ENCODE data around the gene TMEM115.

The TMEM115 gene

GRCh38 chr3:50352781-50353180 is 6.5 kb downstream of the TMEM115 start:
- peak; percentile 58 for DNase-seq (ENCODE audit: low spot score)

DNA sequence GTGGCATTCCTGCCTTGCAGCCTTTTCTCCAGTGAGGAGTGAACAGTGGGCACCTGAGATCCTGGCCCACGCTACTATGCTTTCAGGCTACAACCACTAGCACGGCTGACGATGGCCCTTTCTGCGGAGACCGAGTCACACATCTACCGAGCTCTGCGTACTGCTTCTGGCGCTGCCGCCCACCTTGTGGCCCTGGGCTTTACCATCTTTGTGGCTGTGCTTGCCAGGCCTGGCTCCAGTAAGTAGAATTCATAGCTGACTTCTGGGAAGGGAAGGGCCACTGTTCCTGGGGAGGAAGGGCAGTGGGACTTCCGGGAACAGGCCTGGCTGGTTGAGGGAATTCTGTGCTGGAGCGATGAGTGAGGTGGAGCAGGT is 8.0 kb downstream of the TMEM115 start:
- DNase-seq (ENCODE audit: low spot score), result no peak

GRCh38 chr3:50350527-50351322 is 8.6 kb downstream of the TMEM115 start, which contains the start of the genes CYB561D2 and NPRL2:
Gene CYB561D2 (plus strand): TSS chr3:50350862. CDS start chr3:50351434, 572 bp downstream.
Gene NPRL2 (minus strand): TSS chr3:50350775. CDS start chr3:50350652, 123 bp downstream.
- peak; percentile 99 for DNase-seq (ENCODE audit: low spot score)

DNA sequence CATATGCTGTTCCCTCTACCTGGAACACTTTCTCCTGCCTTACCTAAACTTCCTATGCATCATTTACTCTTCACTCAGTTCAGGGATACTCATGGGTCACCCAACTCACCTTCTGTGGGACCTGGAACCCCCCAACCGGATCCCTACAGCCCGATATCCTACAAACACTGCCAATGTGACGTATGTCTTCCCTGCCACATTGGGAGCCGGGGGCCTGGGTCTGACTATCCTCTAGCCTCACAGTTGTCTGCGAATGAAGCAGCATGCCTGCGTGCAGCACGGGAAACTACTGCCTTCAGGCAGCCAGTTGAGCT is 9.2 kb downstream of the TMEM115 start:
- DNase-seq (ENCODE audit: low spot score), result no peak

DNA sequence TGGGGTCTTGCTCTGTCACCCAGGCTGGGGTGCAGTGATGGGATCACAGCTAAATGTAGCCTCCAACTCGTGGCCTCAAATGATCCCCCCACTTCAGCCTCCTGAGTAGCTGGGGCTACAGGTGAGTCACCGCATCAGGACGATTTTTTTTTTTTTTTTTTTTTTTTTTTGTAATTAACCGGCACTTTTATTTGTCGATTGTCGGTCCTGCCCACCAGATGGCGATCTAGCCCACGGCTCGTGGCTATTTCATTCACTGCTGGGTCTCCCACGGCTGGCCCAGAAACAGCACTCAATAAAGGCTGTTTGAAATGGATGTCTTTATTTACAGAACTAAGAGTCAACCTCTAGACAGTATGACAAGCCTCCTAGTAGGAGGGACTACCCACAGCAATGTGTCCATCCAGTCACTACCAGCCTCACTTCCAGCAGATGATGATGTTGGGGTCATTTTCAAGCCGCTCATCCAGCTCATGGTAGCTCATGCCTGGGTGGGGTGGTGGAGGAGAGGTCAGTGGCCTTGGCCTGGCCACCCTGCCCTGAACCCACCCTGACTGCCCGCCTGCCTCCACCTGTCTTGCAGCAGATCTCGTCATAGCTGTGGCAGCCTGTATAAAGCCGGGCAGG is 12.0 kb downstream of the TMEM115 start:
- peak; percentile 78 for DNase-seq (ENCODE audit: low spot score)

DNA sequence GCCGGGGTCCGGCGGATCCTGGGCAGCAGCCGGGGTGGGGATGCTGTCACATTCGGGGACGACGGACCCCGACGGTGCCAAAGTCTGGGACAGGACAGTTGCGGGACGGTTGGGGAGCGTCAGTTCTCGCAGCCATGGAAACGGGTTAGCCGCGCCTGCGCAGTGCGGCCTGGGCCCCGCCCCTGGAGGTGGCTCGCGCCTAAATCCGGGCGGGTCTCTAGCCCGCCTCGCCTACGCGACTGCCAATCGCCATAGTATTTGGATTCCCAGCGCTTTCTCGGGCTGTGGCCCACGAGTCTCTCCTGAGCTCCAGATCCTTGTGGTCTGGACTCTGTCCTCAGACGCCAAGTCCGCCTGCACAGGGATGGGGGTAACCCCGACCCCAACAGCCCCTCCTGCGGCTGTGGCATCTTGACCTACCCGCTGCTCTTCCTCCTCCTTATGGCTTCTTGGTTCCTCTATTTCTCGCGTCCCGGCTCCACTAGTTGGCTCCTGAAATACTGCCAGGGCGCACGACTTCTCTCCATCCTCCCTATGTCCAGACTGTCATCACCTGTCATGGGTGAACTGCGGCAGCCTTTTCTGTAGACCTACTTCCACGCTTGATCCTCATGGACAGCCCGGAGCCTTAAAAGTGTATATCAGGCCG is 13.6 kb downstream of the TMEM115 start, which contains the start of gene ZMYND10:
Gene ZMYND10 (minus strand): TSS at position 147 of the 649 bp plus-strand sequence. CDS start 153 bp downstream, outside the sequence.
- peak; percentile 93 for DNase-seq (ENCODE audit: low spot score)

- DNase-seq (ENCODE audit: low spot score), result no peak
Measured at GRCh38 chr3:50345008-50345407, 14.3 kb downstream of the TMEM115 start.

DNA sequence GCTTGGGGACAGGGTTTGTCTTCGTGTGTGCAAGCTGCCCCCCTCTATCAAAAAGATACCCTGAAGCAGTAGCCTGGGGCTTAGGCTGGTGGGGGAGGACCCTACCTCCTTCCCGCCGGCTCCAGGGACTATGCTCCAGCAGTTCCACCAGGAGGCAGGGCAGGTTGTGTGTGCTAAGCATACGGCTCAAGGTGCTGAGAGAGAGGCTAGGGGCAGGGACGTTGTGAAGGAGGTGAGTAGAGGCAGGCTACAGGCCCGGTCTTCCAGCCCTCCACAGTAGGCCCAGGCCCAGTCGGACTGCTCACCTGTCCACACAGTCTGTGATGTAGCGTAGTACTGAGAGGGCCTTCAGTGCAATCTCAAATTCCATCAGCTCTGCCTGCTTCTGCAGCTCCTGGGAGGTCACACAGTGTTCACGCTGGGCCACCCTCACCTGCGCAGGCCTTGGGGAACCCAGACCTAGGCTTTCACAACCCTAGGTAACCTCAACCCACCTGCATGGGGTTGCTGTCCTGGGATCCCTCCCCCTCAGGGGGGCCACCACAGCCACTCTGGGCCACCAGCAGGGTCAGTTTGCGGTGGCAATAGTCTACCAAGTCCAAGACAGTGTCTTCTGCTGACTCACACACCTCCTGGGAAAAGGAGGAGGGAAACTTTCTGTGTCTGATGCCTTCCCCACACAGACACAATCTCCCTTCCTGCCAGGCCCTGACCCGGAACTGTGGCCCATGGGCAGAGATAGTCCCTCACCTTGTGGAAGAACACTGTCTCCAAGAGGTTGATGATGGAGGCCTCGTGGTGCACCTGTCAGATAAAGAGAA is 16.3 kb downstream of the TMEM115 start:
- DNase-seq (ENCODE audit: low spot score), result no peak

- no peak for DNase-seq (ENCODE audit: low spot score)
Measured at GRCh38 chr3:50341996-50342650, 17.2 kb downstream of the TMEM115 start.

DNA sequence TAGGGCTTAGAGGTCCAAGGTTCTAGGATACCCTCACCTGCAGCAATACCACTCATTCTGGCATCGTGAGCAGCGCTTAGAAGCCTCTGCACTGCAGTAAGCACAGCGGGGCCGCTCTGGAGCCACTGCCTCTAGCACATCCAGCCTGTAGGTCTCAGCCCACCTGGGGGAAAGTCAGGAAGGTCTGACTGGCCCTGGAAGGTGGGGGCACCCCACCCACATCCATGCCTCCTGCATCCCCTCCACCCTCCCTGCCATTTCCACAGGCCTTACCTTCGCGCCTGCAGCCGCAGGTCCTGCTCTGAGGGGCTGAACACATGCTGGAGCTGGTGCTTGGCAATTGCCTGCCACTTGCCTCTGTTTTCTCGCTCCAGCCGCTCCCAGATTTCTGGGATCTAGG is 17.8 kb downstream of the TMEM115 start:
- DNase-seq (ENCODE audit: low spot score), result no peak

DNA sequence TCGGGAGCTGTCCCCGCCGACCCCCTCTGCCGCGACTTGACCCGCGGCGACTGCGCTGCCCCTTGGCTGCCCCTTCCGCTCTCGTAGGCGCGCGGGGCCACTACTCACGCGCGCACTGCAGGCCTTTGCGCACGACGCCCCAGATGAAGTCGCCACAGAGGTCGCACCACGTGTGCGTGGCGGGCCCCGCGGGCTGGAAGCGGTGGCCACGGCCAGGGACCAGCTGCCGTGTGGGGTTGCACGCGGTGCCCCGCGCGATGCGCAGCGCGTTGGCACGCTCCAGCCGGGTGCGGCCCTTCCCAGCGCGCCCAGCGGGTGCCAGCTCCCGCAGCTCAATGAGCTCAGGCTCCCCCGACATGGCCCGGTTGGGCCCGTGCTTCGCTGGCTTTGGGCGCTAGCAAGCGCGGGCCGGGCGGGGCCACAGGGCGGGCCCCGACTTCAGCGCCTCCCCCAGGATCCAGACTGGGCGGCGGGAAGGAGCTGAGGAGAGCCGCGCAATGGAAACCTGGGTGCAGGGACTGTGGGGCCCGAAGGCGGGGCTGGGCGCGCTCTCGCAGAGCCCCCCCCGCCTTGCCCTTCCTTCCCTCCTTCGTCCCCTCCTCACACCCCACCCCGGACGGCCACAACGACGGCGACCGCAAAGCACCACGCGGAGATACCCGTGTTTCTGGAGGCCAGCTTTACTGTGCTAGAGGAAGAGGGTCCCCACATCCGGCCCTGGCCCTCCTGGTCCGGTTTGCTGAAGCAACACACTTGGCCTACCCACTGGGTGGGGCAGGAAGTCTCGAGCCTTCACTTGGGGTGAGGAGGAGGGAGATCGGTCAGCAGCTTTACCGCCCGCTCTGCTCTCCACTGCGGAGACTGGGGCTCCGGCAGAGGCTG is 18.6 kb downstream of the TMEM115 start, which contains the start of gene RASSF1:
Gene RASSF1 (minus strand): TSS at position 389 of the 882 bp plus-strand sequence. CDS start 31 bp downstream, at position 358.
- DNase-seq (ENCODE audit: low spot score), result peak; percentile 81

DNA sequence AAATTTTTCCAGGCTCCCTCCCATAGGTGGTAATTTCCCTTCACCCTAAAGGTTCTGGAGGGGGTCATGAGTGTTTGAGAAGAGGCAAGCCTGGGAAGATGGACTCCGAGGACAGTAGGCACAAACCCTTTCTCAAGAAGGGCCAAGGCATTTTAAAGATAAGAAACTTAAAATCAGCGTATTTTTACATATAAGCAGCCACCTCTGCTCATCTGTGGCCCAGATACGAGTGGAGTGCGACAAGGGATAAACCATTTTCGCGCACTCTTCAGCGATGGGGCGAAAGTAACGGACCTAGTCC is 19.2 kb downstream of the TMEM115 start:
- no peak for DNase-seq (ENCODE audit: low spot score)

- peak; percentile 86 for DNase-seq (ENCODE audit: low spot score)
Measured at GRCh38 chr3:50339485-50340146, 19.7 kb downstream of the TMEM115 start.

DNA sequence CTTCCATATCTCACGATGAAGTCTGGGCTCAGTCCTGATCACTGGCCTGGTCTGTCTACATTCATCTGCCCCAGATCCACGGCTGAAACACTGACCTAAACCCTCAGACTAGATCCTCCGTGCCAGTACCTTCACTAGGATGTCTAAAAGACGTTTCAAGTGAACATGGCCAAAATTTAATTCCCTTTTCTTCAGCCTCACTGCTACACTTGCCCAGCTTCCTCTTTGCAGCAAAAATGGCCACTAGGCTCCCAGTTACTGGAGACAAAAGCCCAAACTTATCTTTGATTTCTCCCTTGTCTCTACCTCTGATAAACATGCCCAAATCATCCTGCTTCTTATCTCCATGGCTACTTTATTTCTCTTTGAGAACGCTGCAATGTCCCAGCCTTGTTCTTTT is 20.4 kb downstream of the TMEM115 start:
- DNase-seq (ENCODE audit: low spot score), result no peak

GRCh38 chr3:50337175-50337861 is 22.0 kb downstream of the TMEM115 start:
- DNase-seq (ENCODE audit: low spot score), result peak; percentile 99

- peak; percentile 54 for DNase-seq (ENCODE audit: low spot score)
Measured at GRCh38 chr3:50336452-50337174, 22.7 kb downstream of the TMEM115 start.

DNA sequence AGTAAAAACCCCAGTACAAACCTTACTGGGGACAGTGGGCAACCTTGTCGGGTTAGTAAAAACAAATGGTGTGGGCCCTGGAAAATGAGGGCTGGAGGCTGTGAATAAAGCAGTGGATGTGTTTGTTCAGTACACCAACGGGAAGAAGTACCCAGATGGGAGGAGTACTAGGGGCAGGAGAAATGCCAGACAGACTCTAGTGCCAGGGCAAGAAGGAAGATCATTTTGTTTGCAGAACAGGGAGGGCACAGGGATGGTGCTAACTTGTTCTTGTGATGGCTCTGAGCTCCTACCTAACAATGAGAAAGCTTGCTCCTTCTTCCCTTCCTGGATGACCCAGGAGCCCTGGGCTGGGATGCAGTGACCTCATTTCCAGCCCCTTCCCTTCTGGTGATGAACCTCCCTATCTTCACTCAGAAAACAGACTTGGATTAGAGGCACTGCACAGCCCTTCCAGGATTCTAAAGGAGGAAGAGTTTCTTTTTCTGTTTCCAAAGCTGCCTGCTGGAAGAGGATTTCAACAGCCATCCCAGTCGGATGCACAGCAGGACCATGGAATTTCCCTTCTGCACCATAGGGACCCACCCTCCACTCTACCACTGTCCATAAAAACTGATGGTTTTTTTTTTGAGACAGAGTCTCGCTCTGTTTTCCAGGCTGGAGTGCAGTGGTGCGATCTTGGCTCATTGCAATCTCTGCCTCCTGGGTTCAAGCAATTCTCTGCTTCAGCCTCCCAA is 24.8 kb downstream of the TMEM115 start:
- DNase-seq (ENCODE audit: low spot score), result no peak

DNA sequence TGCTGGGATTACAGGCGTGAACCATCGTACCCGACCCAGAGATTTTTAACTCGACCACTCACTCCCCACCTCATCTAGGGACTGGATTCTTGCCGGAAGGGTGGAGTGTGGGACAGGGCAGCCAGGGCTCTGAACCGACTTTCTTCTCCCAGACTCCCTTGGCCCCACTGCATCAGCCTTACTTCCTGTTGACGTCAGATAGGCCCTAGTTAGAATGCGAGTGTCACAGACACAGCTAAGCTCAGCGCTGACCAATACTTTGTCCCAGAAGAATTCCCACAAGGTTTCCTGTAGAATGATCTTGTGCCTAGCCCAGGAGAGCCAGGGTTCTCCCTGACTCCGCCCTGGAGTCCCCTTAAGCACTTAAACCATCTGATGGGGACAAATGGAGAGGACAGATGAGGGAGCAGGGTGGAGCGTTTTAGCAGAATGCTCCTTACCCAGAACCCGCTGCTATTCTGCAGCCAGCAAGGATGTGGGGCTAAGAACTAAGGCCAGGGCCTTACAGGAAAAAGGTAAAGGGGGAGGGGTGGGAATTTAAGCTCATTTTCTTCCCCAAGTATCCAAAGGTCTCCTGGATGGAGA is 25.5 kb downstream of the TMEM115 start:
- peak; percentile 93 for DNase-seq (ENCODE audit: low spot score)

Measured in hepatic stellate cell (primary cell).